Activated naive CD4-positive, alpha-beta T cell treated with anti-CD3 and anti-CD28 coated beads for 36 hours (primary cell): ENCODE results near the gene POTEC. TPM values are rescaled to one million over a fixed set of nuclear protein-coding genes. Genes with fewer than 3 reads are reported as not detected.
"Not testable (repeated sequence)": the region's sequence is repeated elsewhere in the genome, so short reads cannot be mapped to it uniquely, and the experiment has no call there.

Source experiments
- CTCF ChIA-PET: fragments of 350-600 bp; sonication (Branson Sonifier 250); formaldehyde crosslinking; loops from one replicate; lab custom pipeline; 2021; ENCODE audit warnings: antibody characterized with exemption; lab: Charles Lee
- DNase-seq: peaks from one replicate; pipeline ENCODE4 v3.0.0-alpha.2; 2020
- H3K27ac Mint-ChIP-seq: one replicate; pipeline ENCODE4 v1.8.0; 2021; ENCODE audit warnings: mild to moderate bottlenecking, mixed read lengths
- H3K27me3 Mint-ChIP-seq: one replicate; pipeline ENCODE4 v1.8.0; 2021; ENCODE audit warnings: low read depth, mixed read lengths
- H3K36me3 Mint-ChIP-seq: one replicate; pipeline ENCODE4 v1.8.0; 2021; ENCODE audit warnings: low read depth, mixed read lengths
- H3K4me1 Mint-ChIP-seq: one replicate; pipeline ENCODE4 v1.8.0; 2021; ENCODE audit warnings: low read depth, mixed read lengths
- H3K4me3 Mint-ChIP-seq: one replicate; pipeline ENCODE4 v1.8.0; 2021; ENCODE audit warnings: mild to moderate bottlenecking, moderate library complexity, mixed read lengths
- H3K9me3 Mint-ChIP-seq: one replicate; pipeline ENCODE4 v1.8.0; 2021; ENCODE audit warnings: mixed read lengths
- intact Hi-C: fragments of 100-400 bp; cut with micrococcal nuclease; formaldehyde crosslinking; loops from one replicate; pipeline ENCODE4 v1.15.1; 2023
- total RNA-seq, 2 experiments: library from RNA; stranded (reverse); gene quantifications; one replicate each; pipeline ENCODE4 v1.2.3, GENCODE V29; 2021

The POTEC gene
- total RNA-seq = not detected

GRCh38 chr18:14543446-14543964 lies at the start of gene POTEC:
Gene POTEC (minus strand): TSS chr18:14543600. CDS start chr18:14543146, 454 bp downstream.
- DNase-seq, intact Hi-C loops, H3K9me3 Mint-ChIP-seq, H3K27ac Mint-ChIP-seq, H3K4me3 Mint-ChIP-seq, CTCF ChIA-PET, H3K36me3 Mint-ChIP-seq, H3K4me1 Mint-ChIP-seq, H3K27me3 Mint-ChIP-seq: not testable (repeated sequence)

- peaks cover 2% of the 10 kb centered on the region for H3K9me3 Mint-ChIP-seq
- CTCF ChIA-PET = interaction anchor here (0.6 kb wide), 1 partner anchor 121 kb away, joined by 4 read pairs; no protein-coding TSS in a partner anchor
- no peak overlapping the region for H3K4me3 Mint-ChIP-seq
- DNase-seq = no peak
- H3K4me1 Mint-ChIP-seq = no peaks in the 10 kb centered on the region
- H3K27ac Mint-ChIP-seq = no peak overlapping the region
- no peaks in the 10 kb centered on the region for H3K36me3 Mint-ChIP-seq
- intact Hi-C loops = no loop called here
- H3K27me3 Mint-ChIP-seq = no peaks in the 10 kb centered on the region
Observed at GRCh38 chr18:14577971-14578370, 34.6 kb upstream of the POTEC start.

- DNase-seq, intact Hi-C loops, CTCF ChIA-PET, H3K27ac Mint-ChIP-seq, H3K27me3 Mint-ChIP-seq, H3K9me3 Mint-ChIP-seq, H3K4me3 Mint-ChIP-seq, H3K36me3 Mint-ChIP-seq, H3K4me1 Mint-ChIP-seq: not testable (repeated sequence)
Observed at GRCh38 chr18:14559502-14559901, 16.1 kb upstream of the POTEC start.

GRCh38 chr18:14531659-14532058 lies 11.7 kb downstream of the POTEC start:
- intact Hi-C loops, H3K4me1 Mint-ChIP-seq, H3K4me3 Mint-ChIP-seq, DNase-seq, H3K9me3 Mint-ChIP-seq, H3K36me3 Mint-ChIP-seq, H3K27ac Mint-ChIP-seq, CTCF ChIA-PET, H3K27me3 Mint-ChIP-seq: not testable (repeated sequence)

GRCh38 chr18:14510707-14511106 lies 32.7 kb downstream of the POTEC start:
- H3K4me1 Mint-ChIP-seq, intact Hi-C loops, H3K9me3 Mint-ChIP-seq, CTCF ChIA-PET, H3K36me3 Mint-ChIP-seq, H3K27me3 Mint-ChIP-seq, H3K4me3 Mint-ChIP-seq, H3K27ac Mint-ChIP-seq: not testable (repeated sequence)
- peak; percentile 30 for DNase-seq

GRCh38 chr18:14503691-14504090 lies 39.7 kb downstream of the POTEC start:
- DNase-seq, H3K4me3 Mint-ChIP-seq, CTCF ChIA-PET, intact Hi-C loops, H3K36me3 Mint-ChIP-seq, H3K27me3 Mint-ChIP-seq, H3K9me3 Mint-ChIP-seq, H3K4me1 Mint-ChIP-seq, H3K27ac Mint-ChIP-seq: not testable (repeated sequence)

- DNase-seq, H3K27ac Mint-ChIP-seq, H3K4me3 Mint-ChIP-seq, H3K9me3 Mint-ChIP-seq, CTCF ChIA-PET, H3K36me3 Mint-ChIP-seq, H3K4me1 Mint-ChIP-seq, intact Hi-C loops, H3K27me3 Mint-ChIP-seq: not testable (repeated sequence)
Observed at GRCh38 chr18:14501894-14502293, 41.5 kb downstream of the POTEC start.

- H3K4me3 Mint-ChIP-seq, H3K36me3 Mint-ChIP-seq, H3K27ac Mint-ChIP-seq, intact Hi-C loops, DNase-seq, H3K4me1 Mint-ChIP-seq, H3K27me3 Mint-ChIP-seq, H3K9me3 Mint-ChIP-seq, CTCF ChIA-PET: not testable (repeated sequence)
Observed at GRCh38 chr18:14489256-14490014, 54.0 kb downstream of the POTEC start.

GRCh38 chr18:14488789-14489188 lies 54.6 kb downstream of the POTEC start:
- H3K4me1 Mint-ChIP-seq, DNase-seq, H3K27me3 Mint-ChIP-seq, H3K4me3 Mint-ChIP-seq, H3K9me3 Mint-ChIP-seq, H3K27ac Mint-ChIP-seq, H3K36me3 Mint-ChIP-seq, intact Hi-C loops, CTCF ChIA-PET: not testable (repeated sequence)

GRCh38 chr18:14486926-14487580 lies 56.3 kb downstream of the POTEC start:
- CTCF ChIA-PET, H3K27ac Mint-ChIP-seq, H3K27me3 Mint-ChIP-seq, H3K4me3 Mint-ChIP-seq, H3K9me3 Mint-ChIP-seq, intact Hi-C loops, H3K4me1 Mint-ChIP-seq, H3K36me3 Mint-ChIP-seq, DNase-seq: not testable (repeated sequence)

- H3K9me3 Mint-ChIP-seq, intact Hi-C loops, CTCF ChIA-PET, H3K36me3 Mint-ChIP-seq, DNase-seq, H3K27me3 Mint-ChIP-seq, H3K4me3 Mint-ChIP-seq, H3K4me1 Mint-ChIP-seq, H3K27ac Mint-ChIP-seq: not testable (repeated sequence)
Observed at GRCh38 chr18:14479076-14479475, 64.3 kb downstream of the POTEC start.

GRCh38 chr18:14475520-14475919 lies 67.9 kb downstream of the POTEC start:
- H3K4me3 Mint-ChIP-seq, H3K27me3 Mint-ChIP-seq, H3K27ac Mint-ChIP-seq, H3K36me3 Mint-ChIP-seq, H3K4me1 Mint-ChIP-seq, H3K9me3 Mint-ChIP-seq, CTCF ChIA-PET, DNase-seq, intact Hi-C loops: not testable (repeated sequence)

GRCh38 chr18:14474752-14475151 lies 68.6 kb downstream of the POTEC start:
- H3K27me3 Mint-ChIP-seq, H3K4me3 Mint-ChIP-seq, H3K36me3 Mint-ChIP-seq, H3K27ac Mint-ChIP-seq, DNase-seq, H3K9me3 Mint-ChIP-seq, intact Hi-C loops, H3K4me1 Mint-ChIP-seq, CTCF ChIA-PET: not testable (repeated sequence)
